Astrocyte (in vitro differentiated cells and primary cell): Measurements from ENCODE around the gene RPS6KA1. TPM values are rescaled to one million over a fixed set of nuclear protein-coding genes. Genes with fewer than 3 reads are reported as not detected.

Experiments
- DNase-seq: peaks from one replicate; pipeline ENCODE4 v3.0.0-alpha.2; 2010; ENCODE audit warnings: low read depth
- FAIRE-seq: peaks from 2 replicates; lab custom pipeline; 2011; peaks lifted over from hg19 to GRCh38; lab: Jason Lieb, UNC
- H2AFZ ChIP-seq: 2 replicates; pipeline ENCODE4 v1.6.0; 2012; ENCODE audit warnings: low read depth, low read length, inconsistent platforms
- H3K27ac ChIP-seq: 2 replicates; pipeline ENCODE4 v1.5.1; 2011; ENCODE audit warnings: low read depth, low read length, inconsistent platforms
- H3K27me3 ChIP-seq: 2 replicates; pipeline ENCODE4 v1.6.0; 2011; ENCODE audit warnings: low read length, inconsistent platforms; ENCODE audit not compliant: insufficient read depth
- H3K36me3 ChIP-seq: 2 replicates; pipeline ENCODE4 v1.5.1; 2011; ENCODE audit warnings: low read length, inconsistent platforms; ENCODE audit not compliant: insufficient read depth
- H3K4me1 ChIP-seq: 2 replicates; pipeline ENCODE4 v1.5.1; 2011; ENCODE audit warnings: low read length, inconsistent platforms; ENCODE audit not compliant: insufficient read depth
- H3K4me2 ChIP-seq: 2 replicates; pipeline ENCODE4 v1.6.0; 2012; ENCODE audit warnings: low read length, inconsistent platforms
- H3K4me3 ChIP-seq: 2 replicates; pipeline ENCODE4 v1.5.1; 2011; ENCODE audit warnings: low read depth, mild to moderate bottlenecking, low read length, inconsistent platforms; ENCODE audit not compliant: insufficient read depth
- H3K79me2 ChIP-seq: 2 replicates; pipeline ENCODE4 v1.6.0; 2012; ENCODE audit warnings: mild to moderate bottlenecking, low read length, inconsistent platforms; ENCODE audit not compliant: insufficient read depth
- H3K9ac ChIP-seq: 2 replicates; pipeline ENCODE4 v1.6.0; 2012; ENCODE audit warnings: mild to moderate bottlenecking, low read length, inconsistent platforms
- H3K9me3 ChIP-seq: 2 replicates; pipeline ENCODE4 v1.5.1; 2012; ENCODE audit warnings: low read depth, mild to moderate bottlenecking, low read length, inconsistent platforms; ENCODE audit not compliant: insufficient read depth
- H4K20me1 ChIP-seq: 2 replicates; pipeline ENCODE4 v1.6.0; 2012; ENCODE audit warnings: low read length, inconsistent platforms; ENCODE audit not compliant: insufficient read depth
- H3K27ac Mint-ChIP-seq: one replicate; pipeline ENCODE4 v1.8.0; 2021; ENCODE audit warnings: mild to moderate bottlenecking, mixed read lengths; ENCODE audit not compliant: unreplicated experiment
- H3K27me3 Mint-ChIP-seq: one replicate; pipeline ENCODE4 v1.8.0; 2021; ENCODE audit warnings: low read depth, mixed read lengths; ENCODE audit not compliant: unreplicated experiment
- H3K36me3 Mint-ChIP-seq: one replicate; pipeline ENCODE4 v1.8.0; 2021; ENCODE audit warnings: low read depth, mixed read lengths; ENCODE audit not compliant: unreplicated experiment
- H3K4me1 Mint-ChIP-seq: one replicate; pipeline ENCODE4 v1.8.0; 2021; ENCODE audit warnings: low read depth, mixed read lengths; ENCODE audit not compliant: unreplicated experiment
- H3K4me3 Mint-ChIP-seq: one replicate; pipeline ENCODE4 v1.8.0; 2021; ENCODE audit warnings: mild to moderate bottlenecking, moderate library complexity, mixed read lengths; ENCODE audit not compliant: unreplicated experiment
- H3K9me3 Mint-ChIP-seq: one replicate; pipeline ENCODE4 v1.8.0; 2021; ENCODE audit warnings: mild to moderate bottlenecking, mixed read lengths; ENCODE audit not compliant: unreplicated experiment
- CTCF ChIP-seq: IDR thresholded peaks from 2 replicates; pipeline ENCODE4 v1.5.1; 2011; ENCODE audit warnings: low read depth, mild to moderate bottlenecking, inconsistent platforms, low read length, moderate library complexity; ENCODE audit not compliant: insufficient read depth
- EZH2 ChIP-seq: IDR thresholded peaks from 2 replicates; pipeline ENCODE4 v1.6.1; 2012; ENCODE audit warnings: mild to moderate bottlenecking, low read length, inconsistent platforms; ENCODE audit not compliant: insufficient read depth
- total RNA-seq: library from RNA; stranded (reverse); gene quantifications from 2 replicates; pipeline ENCODE4 v1.2.1, GENCODE V29; 2021

The RPS6KA1 gene
- total RNA-seq, 1 donor from 2014 or later = 11.8 TPM

- peaks cover 23% of the 10 kb centered on the region for H3K36me3 Mint-ChIP-seq
- Histone ChIP-seq H3K9me3 (peaks cover 3% of the 10 kb centered on the region), H3K4me2 (no peak overlapping the region), H3K79me2 (no peaks in the 10 kb centered on the region), H3K4me3 (no peak overlapping the region), H3K27ac (no peak overlapping the region), H2AFZ (no peak overlapping the region), H3K4me1 (peaks cover 5% of the 10 kb centered on the region), H3K9ac (no peak overlapping the region), H3K36me3 (no peaks in the 10 kb centered on the region), H4K20me1 (no peaks in the 10 kb centered on the region), H3K27me3 (no peaks in the 10 kb centered on the region)
- no peak for TF ChIP-seq CTCF
- no peak for TF ChIP-seq EZH2
- H3K27ac Mint-ChIP-seq = no peak overlapping the region
- peaks cover 1% of the 10 kb centered on the region for H3K9me3 Mint-ChIP-seq
- DNase-seq (no peak), FAIRE-seq (no peak)
- H3K4me1 Mint-ChIP-seq = peaks cover 4% of the 10 kb centered on the region
- H3K4me3 Mint-ChIP-seq = no peak overlapping the region
- peaks cover 2% of the 10 kb centered on the region for H3K27me3 Mint-ChIP-seq
Measured at GRCh38 chr1:26571381-26571780, 41.8 kb downstream of the RPS6KA1 start.

DNA sequence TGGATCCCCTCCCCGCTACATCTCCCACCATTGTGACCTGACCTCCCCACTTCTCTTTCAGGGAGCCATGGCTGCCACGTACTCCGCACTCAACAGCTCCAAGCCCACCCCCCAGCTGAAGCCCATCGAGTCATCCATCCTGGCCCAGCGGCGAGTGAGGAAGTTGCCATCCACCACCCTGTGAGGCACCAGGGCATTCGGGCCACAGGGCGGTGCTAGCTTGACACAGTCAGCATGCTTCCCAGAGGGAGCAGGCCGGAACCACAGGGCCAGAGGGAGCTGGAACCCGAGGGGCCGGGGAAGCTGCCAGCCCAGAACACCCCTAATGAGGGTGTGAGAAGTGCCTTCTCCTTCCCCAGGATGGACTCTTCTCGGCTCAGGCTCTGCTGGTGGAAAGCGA lies 44.5 kb downstream of the RPS6KA1 start:
- DNase-seq (no peak), FAIRE-seq (no peak)
- TF ChIP-seq EZH2 = no peak
- TF ChIP-seq CTCF = no peak
- Histone ChIP-seq H3K4me2 (no peak overlapping the region), H3K79me2 (no peaks in the 10 kb centered on the region), H3K36me3 (no peaks in the 10 kb centered on the region), H3K4me1 (peaks cover 5% of the 10 kb centered on the region), H3K4me3 (no peak overlapping the region), H3K27me3 (no peaks in the 10 kb centered on the region), H3K9ac (no peak overlapping the region), H4K20me1 (no peaks in the 10 kb centered on the region), H2AFZ (no peak overlapping the region), H3K9me3 (peaks cover 3% of the 10 kb centered on the region), H3K27ac (no peak overlapping the region)
- H3K27me3 Mint-ChIP-seq = peaks cover 10% of the 10 kb centered on the region
- peaks cover 1% of the 10 kb centered on the region for H3K9me3 Mint-ChIP-seq
- no peak overlapping the region for H3K27ac Mint-ChIP-seq
- peaks cover 4% of the 10 kb centered on the region for H3K4me1 Mint-ChIP-seq
- H3K4me3 Mint-ChIP-seq = no peak overlapping the region
- peaks cover 19% of the 10 kb centered on the region for H3K36me3 Mint-ChIP-seq

- Mint-ChIP-seq H3K9me3 (peaks cover 1% of the 10 kb centered on the region), H3K27me3 (peaks cover 16% of the 10 kb centered on the region), H3K36me3 (peaks cover 11% of the 10 kb centered on the region), H3K4me3 (no peak overlapping the region), H3K4me1 (peaks cover 4% of the 10 kb centered on the region), H3K27ac (no peak overlapping the region)
- H3K9ac ChIP-seq = no peak overlapping the region
- no peaks in the 10 kb centered on the region for H3K36me3 ChIP-seq
- no peak overlapping the region for H3K4me3 ChIP-seq
- H3K4me2 ChIP-seq = peak overlapping the region; percentile 47
- H3K79me2 ChIP-seq = no peaks in the 10 kb centered on the region
- H3K27me3 ChIP-seq = peaks cover 3% of the 10 kb centered on the region
- TF ChIP-seq CTCF = no peak
- no peak for TF ChIP-seq EZH2
- H2AFZ ChIP-seq = no peak overlapping the region
- H3K4me1 ChIP-seq = peaks cover 5% of the 10 kb centered on the region
- no peaks in the 10 kb centered on the region for H3K9me3 ChIP-seq
- FAIRE-seq (no peak), DNase-seq (peak; percentile 26)
- no peaks in the 10 kb centered on the region for H4K20me1 ChIP-seq
- no peak overlapping the region for H3K27ac ChIP-seq
Measured at GRCh38 chr1:26574719-26575251, 45.2 kb downstream of the RPS6KA1 start.
